Breast epithelium (tissue), 3 donors: ENCODE measurements around the gene UBE2H.

ENCODE experiments used
- POLR2A ChIP-seq: fragments of 450-650 bp; IDR thresholded peaks from one replicate; pipeline ENCODE4 v1.6.1; 2016; ENCODE audit warnings: antibody characterized with exemption, mild to moderate bottlenecking, moderate library complexity
- POLR2AphosphoS5 ChIP-seq, 3 donors: sonication (generic); formaldehyde crosslinking; IDR thresholded peaks; one replicate each; pipeline ENCODE4 v1.6.1; 2017; ENCODE audit warnings: antibody characterized with exemption in 3 of 3

GRCh38 chr7:129841465-129841864, 111.3 kb downstream of the UBE2H start:
- TF ChIP-seq POLR2A = no peak
- TF ChIP-seq POLR2AphosphoS5 (IDR thresholded peaks at IDR 0.05) = no peak
